ENCODE results near the gene RNF115. TPM values are rescaled to one million over a fixed set of nuclear protein-coding genes. Genes with fewer than 3 reads are reported as not detected.
A peak's percentile ranks its signal among the peaks of the same experiment; 100 is the strongest.
"Not testable (repeated sequence)": the region's sequence is repeated elsewhere in the genome, so short reads cannot be mapped to it uniquely, and the experiment has no call there.

Gene RNF115
- total RNA-seq, 1 experiment from 2014 or later, result 11.0 TPM

DNA sequence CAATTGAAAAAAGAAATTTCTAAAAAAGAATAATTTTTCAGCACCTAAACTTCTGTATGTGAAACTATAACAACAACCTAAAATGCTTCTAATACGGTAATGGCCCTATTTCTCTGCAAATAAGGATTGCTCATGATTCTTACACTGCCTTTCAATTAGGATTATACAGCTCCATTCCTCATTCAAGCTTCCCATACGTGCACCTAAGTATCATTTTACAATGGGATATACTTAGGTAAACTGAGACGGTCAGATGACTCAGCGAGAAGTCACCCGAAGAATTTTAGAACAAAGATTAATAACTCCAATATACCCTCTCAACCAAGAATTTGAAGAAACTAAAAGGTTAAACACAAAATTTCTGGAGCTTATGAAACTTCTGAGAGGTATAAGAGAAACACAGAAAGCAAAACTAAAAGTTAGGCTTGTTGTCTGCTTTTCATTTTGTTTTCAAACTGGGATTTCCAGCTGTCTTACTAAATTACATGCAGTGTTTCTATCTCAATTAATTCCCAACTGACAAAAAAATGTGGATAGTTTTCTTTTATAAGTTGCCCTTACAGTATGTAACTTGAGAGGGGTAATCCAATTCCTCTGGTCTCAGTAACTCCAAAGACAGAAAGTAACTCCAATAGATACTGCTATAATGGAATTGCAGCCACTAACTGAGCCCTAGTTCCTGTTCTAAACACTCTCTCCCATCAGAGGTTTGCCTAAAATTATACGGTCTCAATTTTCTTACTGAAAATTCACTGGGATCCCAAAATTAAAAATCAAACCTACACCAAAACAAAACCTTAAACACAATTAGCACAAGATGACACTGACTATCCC is 10.7 kb downstream of the RNF115 start:
- H3K9me2 ChIP-seq (ENCODE audit: insufficient read depth); intact Hi-C loops (cut with micrococcal nuclease; ENCODE audit: unreplicated experiment); H4K20me1 ChIP-seq (ENCODE audit: insufficient read depth); H3K27me3 ChIP-seq (ENCODE audit: insufficient read depth, low read depth); H3K9me3 ChIP-seq (ENCODE audit: insufficient read depth, low read depth); BruUV-seq (replicated peaks); H3K36me3 ChIP-seq (ENCODE audit: low read depth); H3K4me1 ChIP-seq (replicated peaks; ENCODE audit: insufficient read depth); CTCF ChIA-PET; H2AFZ ChIP-seq; POLR2A ChIA-PET (ENCODE audit: unreplicated experiment); H3F3A ChIP-seq (ENCODE audit: insufficient read depth, low read depth): not testable (repeated sequence)
- Histone ChIP-seq H3K27ac (peak overlapping the region; percentile 74), H3K79me2 (ENCODE audit: low read depth) (peaks cover 19% of the 10 kb centered on the region), H3K4me2 (peak overlapping the region; percentile 64), H3K4me3 (peak overlapping the region; percentile 44; the same call in 1 of the 2 replicates)
- peak in 1 of 2 experiments; percentile 49 for DNase-seq

DNA sequence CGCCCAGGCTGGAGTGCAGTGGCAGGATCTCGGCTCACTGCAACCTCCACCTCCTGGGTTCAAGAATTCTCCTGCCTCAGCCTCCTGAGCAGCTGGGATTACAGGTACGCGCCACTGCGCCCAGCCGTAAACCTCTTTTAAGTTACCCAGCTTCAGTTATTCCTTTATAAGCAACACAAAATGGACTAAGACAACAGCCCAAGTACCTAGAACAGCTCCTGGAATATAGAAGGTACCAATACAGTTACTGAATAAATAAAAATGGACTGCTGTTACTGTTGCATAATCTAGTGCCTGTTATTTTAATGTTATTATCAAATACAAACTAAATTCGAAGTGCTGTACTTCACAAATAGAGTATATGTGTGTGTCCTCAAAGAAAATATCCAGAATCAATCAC is 17.1 kb downstream of the RNF115 start:
- 0 out of 2 replicates have a peak, but pooled peaks cover 6% of the 10 kb centered on the region for H3F3A ChIP-seq (ENCODE audit: insufficient read depth, low read depth)
- no TSS peak for BruUV-seq (replicated peaks)
- peaks cover 7% of the 10 kb centered on the region for H4K20me1 ChIP-seq (ENCODE audit: insufficient read depth)

GRCh38 chr1:145806408-145806807 is 17.5 kb downstream of the RNF115 start:
- H2AFZ ChIP-seq, result no peak overlapping the region
- DNase-seq, result no peak
- no peaks in the 10 kb centered on the region for H3K9me2 ChIP-seq (ENCODE audit: insufficient read depth)
- CTCF ChIA-PET, result interaction anchor here (0.5 kb wide), 1 partner anchor 33 kb away, joined by 3 read pairs; no protein-coding TSS in a partner anchor
- BruUV-seq (replicated peaks), result no TSS peak
- no peak overlapping the region for H3K4me2 ChIP-seq
- H4K20me1 ChIP-seq (ENCODE audit: insufficient read depth), result peaks cover 7% of the 10 kb centered on the region
- H3K9me3 ChIP-seq (ENCODE audit: insufficient read depth, low read depth), result no peaks in the 10 kb centered on the region
- no peak overlapping the region for H3K27ac ChIP-seq
- H3K4me1 ChIP-seq (replicated peaks; ENCODE audit: insufficient read depth), result peaks cover 7% of the 10 kb centered on the region; the same call in 1 of the 2 replicates
- 0 out of 2 replicates have a peak, but pooled peaks cover 6% of the 10 kb centered on the region for H3F3A ChIP-seq (ENCODE audit: insufficient read depth, low read depth)
- H3K4me3 ChIP-seq, result no peak overlapping the region
- TF ChIP-seq, protein P1, sequence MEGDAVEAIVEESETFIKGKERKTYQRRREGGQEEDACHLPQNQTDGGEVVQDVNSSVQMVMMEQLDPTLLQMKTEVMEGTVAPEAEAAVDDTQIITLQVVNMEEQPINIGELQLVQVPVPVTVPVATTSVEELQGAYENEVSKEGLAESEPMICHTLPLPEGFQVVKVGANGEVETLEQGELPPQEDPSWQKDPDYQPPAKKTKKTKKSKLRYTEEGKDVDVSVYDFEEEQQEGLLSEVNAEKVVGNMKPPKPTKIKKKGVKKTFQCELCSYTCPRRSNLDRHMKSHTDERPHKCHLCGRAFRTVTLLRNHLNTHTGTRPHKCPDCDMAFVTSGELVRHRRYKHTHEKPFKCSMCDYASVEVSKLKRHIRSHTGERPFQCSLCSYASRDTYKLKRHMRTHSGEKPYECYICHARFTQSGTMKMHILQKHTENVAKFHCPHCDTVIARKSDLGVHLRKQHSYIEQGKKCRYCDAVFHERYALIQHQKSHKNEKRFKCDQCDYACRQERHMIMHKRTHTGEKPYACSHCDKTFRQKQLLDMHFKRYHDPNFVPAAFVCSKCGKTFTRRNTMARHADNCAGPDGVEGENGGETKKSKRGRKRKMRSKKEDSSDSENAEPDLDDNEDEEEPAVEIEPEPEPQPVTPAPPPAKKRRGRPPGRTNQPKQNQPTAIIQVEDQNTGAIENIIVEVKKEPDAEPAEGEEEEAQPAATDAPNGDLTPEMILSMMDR (conservative IDR thresholded peaks at IDR 0.05), result no peak
- no peak for TF ChIP-seq EZH2 (IDR thresholded peaks at IDR 0.05; ENCODE audit: low read depth)
- H3K27me3 ChIP-seq (ENCODE audit: insufficient read depth, low read depth), result no peaks in the 10 kb centered on the region
- H3K79me2 ChIP-seq (ENCODE audit: low read depth), result peaks cover 59% of the 10 kb centered on the region
- H3K36me3 ChIP-seq (ENCODE audit: low read depth), result no peaks in the 10 kb centered on the region
- POLR2A ChIA-PET (ENCODE audit: unreplicated experiment), result no interaction called here
- intact Hi-C loops (cut with micrococcal nuclease; ENCODE audit: unreplicated experiment), result no loop called here

More for the DNA sequence above, 17.1 kb downstream of the RNF115 start:
- intact Hi-C loops (cut with micrococcal nuclease; ENCODE audit: unreplicated experiment), result no loop called here
- TF ChIP-seq, protein P1 (conservative IDR thresholded peaks at IDR 0.05), result no peak
- TF ChIP-seq EZH2 (IDR thresholded peaks at IDR 0.05; ENCODE audit: low read depth), result no peak
- Histone ChIP-seq H3K9me3 (ENCODE audit: insufficient read depth, low read depth) (no peaks in the 10 kb centered on the region), H3K4me3 (no peak overlapping the region), H3K79me2 (ENCODE audit: low read depth) (peaks cover 56% of the 10 kb centered on the region), H3K9me2 (ENCODE audit: insufficient read depth) (no peaks in the 10 kb centered on the region), H3K4me2 (no peak overlapping the region), H2AFZ (no peak overlapping the region), H3K27ac (no peak overlapping the region), H3K4me1 (replicated peaks; ENCODE audit: insufficient read depth) (peaks cover 7% of the 10 kb centered on the region; the same call in 1 of the 2 replicates), H3K27me3 (ENCODE audit: insufficient read depth, low read depth) (no peaks in the 10 kb centered on the region), H3K36me3 (ENCODE audit: low read depth) (no peaks in the 10 kb centered on the region)
- DNase-seq, result no peak
- ChIA-PET POLR2A (ENCODE audit: unreplicated experiment) (no interaction called here), CTCF (no interaction called here)
